IMR-90 (cell line): ENCODE measurements around the gene ABCG8.

ENCODE experiments used
- CHD1 ChIP-seq: IDR thresholded peaks from 2 replicates; pipeline ENCODE4 v1.6.1; 2012; ENCODE audit warnings: low read depth, low read length, improper control_type of control experiment
- CTCF ChIP-seq: conservative IDR thresholded peaks from 2 replicates; pipeline ENCODE4 v1.5.1; 2012; ENCODE audit warnings: mild to moderate bottlenecking, low read depth, low read length, improper control_type of control experiment
- FOS ChIP-seq: fragments of 150-350 bp; IDR thresholded peaks from 2 replicates; pipeline ENCODE4 v1.6.1; 2016; ENCODE audit warnings: low read depth, low read length
- POLR2A ChIP-seq: IDR thresholded peaks from 2 replicates; pipeline ENCODE4 v1.6.1; 2012; ENCODE audit warnings: mild to moderate bottlenecking, low read depth, low read length
- RAD21 ChIP-seq: IDR thresholded peaks from 2 replicates; pipeline ENCODE4 v1.6.1; 2012; ENCODE audit warnings: low read length, improper control_type of control experiment
- RCOR1 ChIP-seq: IDR thresholded peaks from 2 replicates; pipeline ENCODE4 v1.6.1; 2012; ENCODE audit warnings: mild to moderate bottlenecking, low read length, improper control_type of control experiment; ENCODE audit not compliant: insufficient replicate concordance
- SMC3 ChIP-seq: fragments of 150-350 bp; IDR thresholded peaks from 2 replicates; pipeline ENCODE4 v1.6.1; 2016; ENCODE audit warnings: low read depth, mild to moderate bottlenecking, antibody characterized with exemption, low read length, moderate library complexity

DNA sequence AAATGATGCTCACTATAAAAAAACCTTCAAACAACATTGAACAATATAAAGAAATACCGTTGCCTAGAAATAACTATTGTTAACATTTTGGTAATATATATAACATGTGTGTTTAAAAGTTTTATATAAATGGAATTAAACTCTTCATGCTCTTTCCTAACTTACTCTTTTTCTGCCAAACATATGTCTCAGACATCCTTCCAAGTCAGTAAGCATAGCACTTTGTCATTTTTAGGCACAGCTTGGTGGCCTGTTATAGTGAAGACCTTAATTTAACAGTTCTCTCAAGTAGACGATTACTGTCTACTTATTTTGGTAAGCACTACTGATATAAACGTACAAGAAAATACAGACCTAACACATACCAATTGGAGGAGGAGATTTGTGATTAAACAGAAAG is 24.1 kb upstream of the ABCG8 start:
- TF ChIP-seq POLR2A (no peak), CTCF (no peak), SMC3 (no peak), RCOR1 (no peak), CHD1 (no peak), FOS (no peak), RAD21 (no peak)
